Stimulated activated CD4-positive, alpha-beta T cell treated with anti-CD3 and anti-CD28 coated beads, Interleukin-4, amount 100 ng/mL, for 24 hours (primary cell): ENCODE results near the gene GIPC3.
A peak's percentile ranks its signal among the peaks of the same experiment; 100 is the strongest.

ENCODE experiments used
- DNase-seq: peaks from one replicate; pipeline ENCODE4 v3.0.0-alpha.2; 2020

Gene GIPC3

DNA sequence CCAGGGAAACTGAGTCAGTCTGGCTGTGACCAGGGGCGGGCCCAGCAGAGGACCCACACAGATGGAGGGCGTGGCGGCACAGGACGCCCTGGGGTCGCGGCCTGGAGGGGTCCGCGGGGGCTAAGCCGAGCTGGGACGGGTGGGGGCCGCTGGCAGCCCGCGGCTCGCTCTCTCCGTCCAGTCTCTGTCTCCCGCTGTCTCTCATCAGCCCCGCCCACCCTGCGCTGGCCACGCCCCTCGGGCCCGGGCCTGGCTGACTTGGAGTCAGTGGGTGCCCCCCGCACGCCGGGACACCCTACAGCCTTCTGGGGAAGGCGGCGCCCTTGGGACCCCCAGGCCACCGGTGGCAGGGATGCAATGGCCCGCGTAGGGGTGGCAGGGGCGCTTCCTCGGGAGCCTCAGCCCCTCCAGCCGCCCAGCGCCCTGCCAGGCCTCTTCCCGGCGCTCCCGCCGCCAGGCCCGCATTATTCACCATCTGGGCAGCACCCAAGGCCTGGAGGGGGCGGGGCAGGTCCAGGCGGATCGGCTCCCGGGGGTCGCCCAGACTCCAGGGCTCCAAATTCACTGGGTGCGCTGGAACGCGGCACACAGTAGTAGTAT lies 21.5 kb downstream of the GIPC3 start, which contains the start of gene TBXA2R:
Gene TBXA2R, minus strand, starts transcription at position 186 of the 600 bp plus-strand sequence. CDS start 6,241 bp downstream, outside the sequence.
- peak; percentile 64 for DNase-seq

DNA sequence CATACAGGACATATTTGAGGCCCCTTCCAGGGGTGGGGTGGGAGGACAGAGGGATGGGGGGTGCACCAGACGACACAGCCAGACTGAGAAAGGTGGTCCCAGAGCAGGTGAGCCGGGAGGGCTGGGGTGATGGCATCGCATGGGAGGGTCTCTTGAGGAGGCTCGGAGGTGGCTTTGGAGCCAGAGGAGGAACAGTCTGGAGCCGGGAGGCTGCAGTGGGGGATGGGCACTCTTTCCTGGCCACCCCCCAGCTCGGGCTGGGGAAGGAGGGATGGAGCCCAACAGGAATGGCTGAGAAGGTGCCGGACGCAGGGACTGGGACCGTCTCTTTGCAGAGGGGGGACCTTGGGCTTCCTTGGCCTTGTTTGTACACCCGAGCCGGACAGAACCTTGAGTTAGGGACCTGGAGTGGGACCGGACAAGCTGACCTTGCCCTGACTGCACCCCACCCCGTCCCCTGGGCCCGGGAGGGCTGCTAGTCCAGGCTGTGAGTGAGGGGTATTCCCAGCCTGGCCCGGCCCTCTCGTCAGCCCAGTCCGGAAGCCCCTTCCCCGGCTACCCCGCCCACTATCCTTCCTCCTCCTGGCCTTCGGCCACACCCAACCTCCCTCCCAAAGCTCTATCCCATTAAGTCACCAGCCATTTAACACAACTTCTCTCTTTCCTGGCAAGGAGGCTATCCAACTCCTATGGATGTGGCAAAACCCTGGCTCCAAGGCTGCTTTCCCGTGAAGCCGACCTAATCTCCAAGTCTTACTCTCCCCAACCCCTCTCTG lies 22.2 kb downstream of the GIPC3 start:
- no peak for DNase-seq

DNA sequence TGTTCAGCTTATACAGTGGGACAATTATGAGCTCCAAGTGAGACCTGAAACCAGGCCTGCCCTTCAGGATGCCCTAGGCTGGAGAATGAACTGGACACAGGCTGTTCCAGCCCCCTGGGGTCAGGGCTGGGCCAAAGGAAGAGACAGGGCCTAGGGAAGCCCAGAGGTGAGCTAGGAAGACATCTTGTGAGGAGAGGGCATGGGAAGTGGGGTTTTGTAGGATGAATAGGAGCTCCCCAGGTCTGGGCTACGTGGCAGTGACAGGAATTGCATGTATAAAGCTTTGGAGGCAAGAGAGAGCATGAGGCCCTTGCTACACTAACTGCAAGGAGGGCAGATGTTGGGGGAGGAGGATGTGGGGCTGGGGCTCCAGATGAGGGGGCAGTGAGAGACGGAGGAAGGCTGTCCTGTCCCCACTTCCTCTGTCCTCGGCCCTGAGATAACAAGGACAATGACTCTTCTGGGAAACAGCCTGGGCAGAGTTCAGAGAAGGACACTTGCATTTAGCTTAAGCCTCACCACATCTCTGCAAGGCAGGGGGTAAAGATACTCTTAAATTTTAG lies 22.9 kb downstream of the GIPC3 start:
- no peak for DNase-seq

DNA sequence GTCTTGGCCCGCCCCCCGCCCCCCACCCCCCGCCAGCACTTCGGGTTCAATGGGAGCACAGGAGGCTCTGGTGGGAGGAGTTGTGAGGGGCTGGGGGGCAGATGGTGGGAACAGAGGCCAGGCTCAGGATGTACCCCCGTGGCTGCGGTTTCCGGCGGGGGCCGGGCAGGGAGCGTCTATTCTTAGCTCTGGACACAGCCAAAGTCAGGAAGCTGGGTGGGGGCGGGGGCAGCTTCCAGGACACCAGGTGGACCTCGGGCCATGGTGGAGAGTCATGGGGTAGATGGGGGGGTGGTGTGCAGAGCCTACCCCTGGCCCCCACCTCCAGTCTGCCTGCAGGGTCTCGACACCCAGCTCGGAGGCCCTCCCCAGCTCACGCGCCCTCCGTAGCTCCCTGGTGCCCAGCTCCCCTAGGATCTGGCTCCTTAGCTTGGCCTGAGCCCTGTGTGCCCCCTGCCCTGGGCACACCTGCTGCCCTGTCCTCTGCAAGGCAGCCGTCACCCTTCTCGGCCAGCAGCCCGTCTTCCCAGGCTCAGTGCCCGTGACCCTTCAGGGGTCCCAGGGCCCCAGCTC lies 23.6 kb downstream of the GIPC3 start:
- no peak for DNase-seq

DNA sequence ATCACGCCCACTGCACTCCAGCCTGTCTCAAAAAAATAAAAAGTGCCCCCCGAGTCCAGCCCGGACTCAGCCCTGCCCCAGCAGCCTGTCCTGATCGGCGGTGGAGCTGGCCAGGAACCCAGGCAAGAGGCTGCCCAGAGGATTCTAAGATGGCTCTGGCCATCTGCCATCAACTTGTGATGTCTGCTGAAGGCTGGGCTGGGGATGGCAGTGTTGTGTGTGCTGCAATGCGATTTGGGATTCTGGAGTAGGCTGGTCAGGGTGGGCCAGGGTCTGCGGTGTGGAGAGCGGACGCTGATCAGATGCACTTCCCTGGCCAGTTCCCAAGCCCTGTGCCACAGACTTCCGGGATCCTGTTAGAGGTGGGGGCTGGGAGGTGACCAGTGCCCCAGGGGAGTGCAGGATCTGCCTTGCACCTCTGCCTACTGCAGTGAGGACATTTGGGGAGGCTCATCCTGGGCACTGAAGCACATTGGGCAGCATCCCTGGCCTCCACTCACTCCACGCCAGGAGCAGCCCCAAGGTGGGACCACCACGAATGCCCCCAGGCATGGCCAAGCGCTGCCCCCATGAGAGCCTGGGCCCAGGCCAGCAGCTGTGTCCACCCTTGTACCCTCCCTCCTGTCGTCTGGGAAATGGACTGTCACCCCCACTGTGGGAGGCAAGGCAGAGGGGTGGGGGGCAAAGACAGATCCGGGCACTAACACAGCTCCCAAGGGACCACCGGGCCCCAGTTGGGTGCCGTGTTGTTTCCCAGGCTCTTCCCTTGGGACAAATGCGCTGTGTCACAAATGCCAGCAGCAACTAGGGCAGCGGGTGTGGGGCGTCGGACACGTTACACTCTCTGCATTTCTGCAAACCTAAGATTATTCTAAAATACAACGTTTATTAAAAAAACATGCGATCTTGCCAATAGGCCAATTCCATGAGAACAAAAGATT lies 24.8 kb downstream of the GIPC3 start:
- no peak for DNase-seq

DNA sequence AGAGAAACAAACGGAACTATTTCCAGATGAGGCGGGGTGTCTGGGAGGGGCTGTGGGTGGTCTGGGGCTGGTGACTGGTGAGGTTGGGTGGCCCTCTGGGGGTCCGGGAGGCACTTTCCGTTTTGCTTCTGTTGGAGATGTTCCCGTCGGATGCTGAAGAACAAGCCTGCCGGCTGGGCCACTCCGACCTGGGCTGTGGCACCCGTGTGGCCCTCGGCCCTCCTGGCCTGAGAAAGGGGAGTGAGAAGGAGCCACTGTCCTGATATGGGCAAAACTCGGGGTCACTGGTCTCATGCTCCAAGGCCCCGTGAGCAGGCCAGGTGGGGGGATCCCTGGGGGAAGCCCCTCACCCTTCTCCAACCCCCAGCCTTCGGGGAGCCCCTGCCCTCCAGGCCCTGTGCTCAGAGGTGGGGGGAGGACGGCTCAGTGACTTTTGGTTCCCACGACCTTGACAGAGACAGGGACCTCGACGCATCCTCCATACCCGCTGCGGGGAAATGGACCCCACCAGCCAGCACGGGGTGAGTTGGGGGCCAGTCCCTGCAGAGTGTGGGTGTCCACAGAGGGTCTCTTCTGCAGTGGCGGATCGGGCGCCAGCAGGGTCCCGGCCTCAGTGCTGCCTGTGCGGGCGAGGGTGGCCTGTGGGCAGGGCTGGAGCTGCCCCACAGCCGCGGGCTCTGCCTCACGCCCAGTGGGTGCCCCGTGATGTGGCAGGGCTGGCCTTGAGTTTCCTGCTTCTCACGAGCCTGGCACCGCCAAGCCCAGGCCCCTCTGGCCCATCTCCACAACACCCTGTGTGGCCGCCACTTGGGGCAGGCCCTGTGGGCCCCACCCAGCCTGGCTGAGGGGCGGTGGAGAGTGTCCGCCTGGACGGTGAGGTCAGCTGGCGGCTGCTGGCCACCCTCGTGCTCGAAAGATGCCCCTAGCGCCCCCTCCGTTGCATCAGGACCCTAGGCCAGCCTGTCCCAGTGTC lies 25.8 kb downstream of the GIPC3 start:
- DNase-seq, result no peak

DNA sequence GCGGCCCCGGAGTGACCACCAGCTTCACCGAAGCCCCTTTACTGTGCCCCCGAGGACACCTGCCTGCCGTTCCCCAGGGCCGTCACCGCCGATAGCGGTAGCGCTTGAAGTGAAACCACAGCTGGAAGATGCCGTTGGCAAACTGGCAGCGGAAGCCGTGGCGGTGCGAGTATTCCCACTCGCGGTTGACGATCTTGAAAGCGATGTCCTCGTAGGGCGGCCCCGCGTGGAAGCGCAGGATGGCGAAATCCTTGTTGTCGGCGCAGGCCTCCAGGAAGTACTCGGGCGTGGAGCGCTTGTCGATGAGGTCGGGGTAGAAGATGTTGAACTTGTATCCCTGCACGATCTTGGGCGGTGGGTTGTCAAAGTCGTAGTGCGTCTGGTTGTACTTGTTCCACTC lies 26.6 kb downstream of the GIPC3 start:
- no peak for DNase-seq

DNA sequence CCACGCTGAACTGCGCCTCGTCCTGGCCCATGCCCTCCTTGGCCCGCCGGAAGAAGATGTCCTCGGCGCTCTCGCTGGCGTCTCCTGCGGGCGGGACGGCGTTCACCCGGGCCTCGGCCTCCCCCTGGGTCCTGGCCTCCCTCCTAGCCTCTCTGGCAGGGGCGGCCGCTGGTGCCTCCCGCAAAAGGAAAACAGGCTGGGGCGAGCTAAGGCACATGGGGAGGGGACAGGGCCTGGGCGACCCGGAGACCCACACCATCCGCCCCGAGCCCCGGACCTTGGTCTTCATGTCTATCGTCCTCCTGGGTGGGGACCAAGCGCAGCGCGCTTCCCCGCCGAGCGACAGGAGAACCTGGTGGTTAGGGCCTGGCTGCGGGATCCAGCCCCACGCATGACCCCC lies 27.1 kb downstream of the GIPC3 start:
- DNase-seq, result no peak

DNA sequence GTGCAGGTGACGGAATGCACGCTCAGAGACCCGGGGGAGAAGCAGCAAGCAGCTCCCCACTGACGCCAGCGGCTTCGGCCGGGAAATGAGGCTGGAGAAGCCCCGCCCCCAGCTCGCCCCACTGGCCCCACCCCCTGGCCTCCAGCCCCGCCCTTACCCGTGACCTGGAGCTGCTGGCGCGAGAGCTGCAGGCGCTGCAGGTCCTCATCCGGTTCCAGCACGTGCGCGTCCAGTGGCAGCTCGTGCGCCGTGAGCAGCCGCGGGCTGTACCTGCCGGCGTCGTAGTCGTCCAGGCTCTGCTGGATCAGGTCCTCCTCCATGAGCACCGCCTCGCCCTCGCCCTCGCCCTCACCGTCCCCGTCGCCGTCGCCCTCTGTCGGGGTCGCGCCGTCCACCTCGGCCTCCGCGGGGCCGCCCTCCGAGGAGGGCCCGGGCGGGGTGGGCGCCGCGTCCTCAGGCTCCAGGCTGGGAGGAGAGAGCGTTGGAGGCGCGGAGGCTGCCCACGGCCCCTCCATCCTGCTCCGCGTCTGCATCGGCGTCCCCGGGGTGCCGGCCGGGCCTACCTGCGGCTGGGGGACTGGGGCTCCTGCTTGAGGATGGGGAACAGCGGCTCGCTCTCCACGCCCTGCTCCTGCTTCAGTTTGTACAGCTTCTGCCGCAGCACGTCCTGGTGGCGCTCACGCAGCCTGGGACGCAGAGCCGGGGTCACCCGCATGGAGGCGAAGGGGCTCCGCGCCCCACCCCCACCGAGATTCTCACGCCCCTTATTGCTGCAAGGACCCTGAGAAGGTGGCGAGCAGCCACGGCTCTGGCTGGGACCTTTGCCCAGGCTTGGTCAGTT lies 27.8 kb downstream of the GIPC3 start:
- DNase-seq, result no peak

DNA sequence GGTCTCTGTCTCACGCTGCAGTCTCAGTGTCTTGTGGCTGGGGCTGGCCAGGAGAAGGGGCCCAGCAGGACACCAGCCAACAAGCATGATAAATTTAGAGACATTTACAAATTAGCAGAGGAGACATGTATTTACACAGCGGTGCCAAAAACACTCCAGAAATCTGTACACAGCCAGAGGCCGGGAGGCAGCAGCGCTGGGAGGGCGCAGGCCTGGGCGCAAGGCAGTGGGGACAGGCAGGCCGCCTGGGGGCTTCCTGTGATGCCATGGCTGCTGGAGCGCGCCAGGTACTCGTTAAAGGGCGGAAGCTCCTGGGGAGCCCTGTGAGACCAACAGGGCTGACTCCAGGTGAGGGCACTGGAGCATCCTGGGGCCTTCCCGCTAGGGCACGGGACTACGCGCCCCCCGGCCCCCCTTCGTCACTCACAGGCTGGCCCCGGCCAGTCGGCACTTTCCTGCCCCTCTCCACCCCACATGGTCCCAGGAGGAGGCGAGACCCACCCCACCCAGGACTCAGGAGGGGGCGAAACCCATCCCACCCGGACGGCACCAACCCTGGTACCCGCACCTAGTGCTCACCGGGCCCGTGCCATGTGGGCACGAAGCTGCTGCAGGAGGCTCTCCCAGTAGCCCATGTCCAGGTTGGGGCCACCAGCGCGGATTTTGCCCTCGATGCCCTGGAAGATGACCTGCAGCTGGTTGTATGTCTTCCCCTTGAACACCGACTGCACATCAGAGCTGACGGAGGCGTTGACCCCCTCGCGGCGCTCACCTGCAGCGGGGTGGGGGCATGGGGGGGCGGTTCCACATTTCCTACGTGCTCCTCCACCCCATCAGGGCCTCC lies 28.8 kb downstream of the GIPC3 start:
- DNase-seq, result no peak

DNA sequence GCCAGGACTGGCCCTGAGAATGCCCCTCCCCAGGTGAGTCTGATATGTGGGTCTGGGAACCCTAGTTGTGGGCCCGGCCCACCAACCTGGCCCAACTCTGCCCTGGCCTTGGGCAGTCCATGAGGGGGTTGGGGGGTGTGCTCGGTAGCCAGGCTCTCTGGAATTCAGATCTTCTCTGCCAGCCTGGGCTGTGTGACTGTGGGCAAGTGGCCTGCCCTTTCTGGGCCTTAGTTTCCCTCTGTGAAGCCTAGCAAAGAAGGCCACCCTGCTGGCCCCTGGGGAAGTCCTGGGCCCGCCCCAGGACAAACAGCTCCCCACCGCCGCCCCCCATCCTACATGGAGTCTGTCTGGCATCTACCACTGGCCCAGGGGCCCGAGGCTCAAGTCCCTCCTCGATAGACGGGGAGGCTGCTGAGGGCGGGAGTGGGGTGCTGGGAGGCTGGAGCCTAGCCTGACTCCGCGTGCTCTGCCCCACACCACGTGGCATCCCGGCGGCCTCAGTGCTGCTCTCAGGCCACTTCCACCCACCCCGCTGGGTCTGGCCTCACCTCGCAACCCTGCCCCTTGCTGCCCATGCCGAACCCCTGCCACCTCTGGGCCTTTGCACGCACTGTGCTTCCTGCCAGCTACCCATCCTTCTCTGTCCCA lies 29.7 kb downstream of the GIPC3 start:
- DNase-seq, result no peak

DNA sequence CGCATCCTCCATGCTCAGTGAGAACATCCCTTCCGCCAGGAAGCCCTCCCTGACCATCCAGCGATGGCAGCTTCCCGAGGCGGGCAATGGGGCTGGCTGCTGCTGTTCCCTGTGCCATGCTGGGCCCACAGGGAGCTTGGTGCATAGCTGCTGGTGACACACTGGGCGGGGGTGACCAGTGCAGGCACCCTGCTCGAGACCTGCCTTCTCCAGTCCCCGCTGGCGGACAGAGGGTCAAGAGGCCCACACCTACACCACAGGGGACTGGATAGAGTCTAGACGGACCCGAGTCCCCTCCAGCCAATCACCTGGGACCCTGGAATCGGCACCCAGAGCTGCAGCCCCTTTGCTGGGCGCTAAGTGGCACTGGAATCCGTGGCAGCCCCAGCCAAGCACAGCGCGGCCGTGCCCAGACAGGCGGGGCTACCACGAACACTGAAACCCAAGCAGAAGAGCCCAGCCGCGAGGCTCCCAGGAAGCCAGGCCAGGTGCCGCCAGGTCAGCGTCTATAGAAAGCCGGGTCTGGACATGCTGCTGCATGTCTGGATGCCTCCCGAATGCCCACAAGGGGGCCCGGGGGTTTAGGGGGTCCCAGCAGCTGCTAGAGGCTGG lies 30.4 kb downstream of the GIPC3 start:
- DNase-seq, result no peak

DNA sequence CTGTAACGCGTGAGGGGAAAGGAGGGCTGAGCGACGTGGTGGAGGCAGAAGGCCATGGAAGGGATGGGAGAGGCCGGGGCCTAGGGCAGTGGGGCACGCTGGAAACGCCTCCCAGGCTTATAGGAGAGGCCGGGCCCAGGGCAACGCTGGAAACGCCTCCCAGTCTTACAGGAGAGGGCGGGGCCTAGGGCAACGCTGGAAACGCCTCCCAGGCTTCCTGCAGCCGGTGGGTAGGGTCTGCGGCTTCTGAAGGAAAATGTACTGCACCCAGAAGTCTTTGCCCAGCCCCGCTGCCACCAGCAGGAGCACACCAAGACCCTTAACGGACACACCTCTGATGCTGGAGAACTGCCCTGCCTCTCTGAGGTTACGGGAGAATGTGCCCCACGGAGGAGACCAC lies 32.2 kb downstream of the GIPC3 start:
- no peak for DNase-seq

DNA sequence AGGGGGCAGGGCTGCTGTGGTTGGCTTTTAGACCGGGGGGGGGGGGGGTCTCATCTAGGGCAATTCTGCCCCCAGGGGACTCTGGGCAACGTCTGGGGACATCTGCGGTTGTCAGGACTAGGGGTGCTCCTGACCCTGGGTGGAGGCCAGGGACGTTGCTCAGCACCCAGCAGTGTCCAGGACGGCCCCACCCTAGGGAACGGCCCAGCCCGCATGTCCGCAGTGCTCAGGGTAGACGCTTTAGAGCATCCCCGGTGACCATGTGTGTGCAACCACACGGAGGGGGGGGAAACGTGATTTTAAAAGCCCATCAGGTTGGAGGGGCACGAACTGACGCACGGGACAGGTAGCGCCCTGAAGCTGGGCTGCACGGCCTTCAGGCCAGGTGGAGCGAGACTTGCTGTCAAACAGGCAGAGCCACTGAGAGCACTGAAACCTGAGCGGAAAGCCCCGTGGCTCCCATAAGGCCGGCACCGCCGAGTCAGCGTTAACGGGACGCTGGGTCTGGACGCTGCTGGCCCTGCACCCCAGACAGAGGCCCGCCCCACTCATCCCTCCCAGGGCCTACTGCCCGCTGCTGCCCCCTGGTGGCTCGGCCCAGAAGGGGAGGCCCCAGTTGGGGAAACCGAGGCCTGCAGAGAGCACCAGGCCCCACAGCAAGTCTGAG lies 33.0 kb downstream of the GIPC3 start:
- peak; percentile 50 for DNase-seq

DNA sequence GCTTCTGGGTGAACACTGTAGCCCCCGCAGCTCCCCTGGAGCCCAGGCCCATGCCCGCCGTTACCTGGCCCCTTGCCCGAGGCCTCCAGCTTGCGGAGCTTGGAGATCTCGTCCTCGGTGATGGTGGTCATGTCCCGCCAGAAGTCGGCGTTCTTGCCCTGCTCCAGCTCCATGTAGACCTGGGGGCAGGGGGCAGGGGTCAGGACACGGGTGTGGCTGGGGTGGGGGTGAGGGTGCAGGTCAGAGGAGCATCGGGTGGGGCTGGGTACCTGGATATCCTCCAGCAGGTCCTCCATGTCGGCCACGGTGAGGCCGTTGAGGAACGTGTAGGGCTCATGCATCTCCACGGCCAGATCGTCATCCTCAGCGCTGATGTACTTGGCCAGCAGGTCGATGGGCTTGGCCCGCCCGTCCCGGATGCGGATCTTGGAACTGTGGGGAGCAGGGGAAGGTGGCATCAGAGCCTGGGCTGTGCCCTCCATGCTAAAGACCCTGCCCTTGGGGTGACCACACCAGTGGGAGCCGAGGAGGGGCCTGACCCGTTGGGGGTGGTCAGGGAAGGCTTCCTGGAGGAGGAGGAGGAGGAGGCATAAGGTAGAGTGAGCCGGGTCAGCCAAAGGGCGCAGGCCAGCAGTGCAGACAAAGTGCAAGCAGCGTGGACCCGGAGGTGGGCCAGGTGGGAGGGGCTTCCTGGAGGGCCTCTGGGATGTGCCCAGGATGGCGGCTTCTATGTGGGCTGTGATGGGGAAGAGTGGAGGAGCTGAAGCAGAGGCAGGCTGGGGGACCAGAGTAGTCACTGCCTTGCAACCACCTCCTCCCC lies 33.7 kb downstream of the GIPC3 start:
- no peak for DNase-seq

DNA sequence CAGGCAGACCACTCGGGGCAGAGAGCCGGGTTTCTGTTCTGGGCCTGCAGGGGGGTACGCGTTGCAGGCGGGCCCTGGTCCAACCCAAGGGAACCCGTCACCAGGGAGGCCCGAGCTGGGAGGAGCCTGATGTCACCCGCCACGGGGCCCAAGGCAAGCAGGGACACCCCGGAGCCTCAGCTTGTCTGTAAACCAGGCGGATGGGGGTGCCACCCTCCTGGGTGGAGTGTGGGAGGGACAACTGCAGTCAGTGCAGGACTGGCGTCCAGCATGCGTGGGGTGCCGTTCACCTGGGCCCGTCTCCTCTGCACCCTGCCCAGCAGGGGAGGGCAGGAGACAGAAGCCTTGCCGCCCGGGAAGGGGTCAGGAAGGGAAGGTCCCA lies 34.3 kb downstream of the GIPC3 start:
- no peak for DNase-seq

DNA sequence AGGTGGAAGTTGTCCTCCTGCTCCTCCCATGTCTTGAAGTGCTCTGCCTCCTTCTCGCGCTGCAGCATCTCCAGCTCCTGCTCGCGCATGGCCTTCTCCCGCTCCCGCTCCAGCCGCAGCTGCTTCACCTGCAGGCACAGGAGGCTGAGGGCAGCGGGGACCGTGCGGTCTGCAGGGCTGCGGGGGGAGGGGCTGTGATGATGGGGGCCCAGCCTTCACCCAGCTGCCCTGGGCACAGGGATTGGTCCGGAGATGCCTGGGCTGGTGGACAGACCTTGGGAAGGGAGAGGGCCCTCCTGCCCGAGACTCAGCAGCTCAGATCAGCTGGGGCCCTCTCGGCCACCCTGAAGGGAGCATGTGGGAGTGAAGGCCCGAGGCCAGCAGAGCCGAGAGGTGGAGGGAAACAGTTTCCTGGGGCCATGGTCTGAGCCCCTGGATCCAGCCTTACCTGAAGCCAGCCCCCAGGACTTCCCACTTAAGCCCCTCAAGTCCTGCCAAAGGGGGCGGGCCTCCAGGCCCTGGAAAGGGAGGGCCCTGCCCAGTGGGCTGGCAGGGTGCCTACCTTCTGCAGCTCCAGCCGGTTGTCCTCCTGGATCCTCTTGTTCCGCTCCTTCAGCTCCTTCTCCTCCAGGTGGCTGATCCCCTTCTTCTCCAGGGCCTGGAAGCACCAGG lies 35.0 kb downstream of the GIPC3 start:
- no peak for DNase-seq
